ENCODE measurements around the gene TMEM40.

- TF ChIP-seq POLR2A (IDR thresholded peaks at IDR 0.05; ENCODE audit: extremely low read depth, insufficient read length) (no peak), MYC (IDR thresholded peaks at IDR 0.05; ENCODE audit: low read depth, low read length) (no peak), CTCF (IDR thresholded peaks at IDR 0.05; ENCODE audit: low read depth, low read length) (no peak)
These were observed 21.2 kb downstream of the TMEM40 start for GRCh38 chr3:12737833-12738232.

Data from NB4 (cell line).